B cell (primary cell): ENCODE results near the gene ARHGAP9. TPM values are rescaled to one million over a fixed set of nuclear protein-coding genes. Genes with fewer than 3 reads are reported as not detected.

ENCODE experiments used
- ATAC-seq: fragments of 200-7000 bp; cut with Tn5 transposase; one replicate; pipeline ENCODE4 v1.10.0; 2021; ENCODE audit warnings: low read depth, mild to moderate bottlenecking, moderate number of reproducible peaks, moderate library complexity
- CTCF ChIA-PET: fragments of 350-600 bp; sonication (Branson Sonifier 250); formaldehyde crosslinking; loops from one replicate; lab custom pipeline; 2021; ENCODE audit warnings: antibody characterized with exemption, inconsistent platforms; lab: Charles Lee
- POLR2A ChIA-PET: fragments of 350-600 bp; sonication (Branson Sonifier 250); formaldehyde crosslinking; loops from one replicate; lab custom pipeline; 2021; ENCODE audit warnings: antibody characterized with exemption; lab: Charles Lee
- DNase-seq: peaks from one replicate; pipeline ENCODE4 v3.0.0; 2013
- H2AFZ ChIP-seq: 2 replicates; pipeline ENCODE4 v1.6.1; 2012; ENCODE audit warnings: mild to moderate bottlenecking, low read depth, low read length; ENCODE audit not compliant: insufficient read depth, poor library complexity, severe bottlenecking
- H3K27ac ChIP-seq, 2 donors: 1 replicate in 1 of 2; 2 replicates in 1 of 2; pipeline ENCODE4 v1.5.1; 2012 to 2013; ENCODE audit warnings: low read length in 2 of 2, mild to moderate bottlenecking in 2 of 2, moderate library complexity in 1 of 2
- H3K27me3 ChIP-seq, 4 experiments: fragments of 200-600 bp in 1 of 4; sonication (generic) in 1 of 4; replicated peaks in 1 of 4; 1 replicate in 2 of 4; 2 replicates in 2 of 4; pipeline versions ENCODE4 v1.6.1 to v1.7.0; 2013 to 2016; ENCODE audit warnings: low read length in 3 of 4, mild to moderate bottlenecking in 2 of 4, mixed read lengths in 1 of 4, moderate library complexity in 1 of 4; ENCODE audit not compliant: insufficient read depth in 4 of 4, control insufficient read depth in 3 of 4; ENCODE audit errors: control extremely low read depth in 1 of 4
- H3K36me3 ChIP-seq, 2 experiments: replicated peaks in 1 of 2; 1 replicate in 1 of 2; 2 replicates in 1 of 2; pipeline versions ENCODE4 v1.6.1 to v1.7.1; 2013; ENCODE audit warnings: low read length in 1 of 2; ENCODE audit not compliant: insufficient read depth in 2 of 2, control insufficient read depth in 1 of 2; ENCODE audit errors: control extremely low read depth in 1 of 2, extremely low read depth in 1 of 2
- H3K4me1 ChIP-seq, 2 donors: fragments of 200-600 bp in 1 of 2; sonication (generic) in 1 of 2; 1 replicate in 1 of 2; 2 replicates in 1 of 2; pipeline versions ENCODE4 v1.5.1 to v1.6.1; 2013 to 2017; ENCODE audit warnings: low read length in 2 of 2; ENCODE audit not compliant: control insufficient read depth in 2 of 2, insufficient read depth in 2 of 2
- H3K4me2 ChIP-seq: replicated peaks from 2 replicates; pipeline ENCODE3; 2012; ENCODE audit warnings: mild to moderate bottlenecking, low read depth, low read length; ENCODE audit not compliant: poor library complexity, severe bottlenecking
- H3K4me3 ChIP-seq, 5 experiments: fragments of 200-600 bp in 1 of 5; sonication (generic) in 1 of 5; 1 replicate in 3 of 5; 2 replicates in 2 of 5; pipeline versions ENCODE4 v1.5.1 to v1.7.0; 2011 to 2016; ENCODE audit warnings: low read length in 4 of 5, mild to moderate bottlenecking in 4 of 5, low read depth in 2 of 5, control low read depth in 1 of 5, moderate library complexity in 1 of 5; ENCODE audit not compliant: insufficient read depth in 1 of 5; ENCODE audit errors: control extremely low read depth in 1 of 5, extremely low read depth in 1 of 5
- H3K79me2 ChIP-seq: fragments of 200-600 bp; sonication (generic); one replicate; pipeline ENCODE4 v1.6.0; 2016; ENCODE audit warnings: low read length; ENCODE audit not compliant: control insufficient read depth, insufficient read depth
- H3K9ac ChIP-seq: fragments of 200-600 bp; sonication (generic); 2 replicates; pipeline ENCODE4 v1.6.1; 2017; ENCODE audit warnings: mild to moderate bottlenecking, low read length, moderate library complexity
- H3K9me3 ChIP-seq, 3 donors: one replicate each; pipeline versions ENCODE4 v1.6.1 to v1.7.1; 2013; ENCODE audit warnings: low read length in 2 of 3; ENCODE audit not compliant: control insufficient read depth in 2 of 3, insufficient read depth in 1 of 3; ENCODE audit errors: control extremely low read depth in 1 of 3
- H4K20me1 ChIP-seq: 2 replicates; pipeline ENCODE4 v1.6.0; 2012; ENCODE audit warnings: mild to moderate bottlenecking, low read length; ENCODE audit not compliant: insufficient read depth, control insufficient read depth, poor library complexity, severe bottlenecking
- H3K27ac Mint-ChIP-seq: one replicate; pipeline ENCODE4 v1.8.0; 2021; ENCODE audit warnings: mixed read lengths
- H3K27me3 Mint-ChIP-seq: one replicate; pipeline ENCODE4 v1.8.0; 2021; ENCODE audit warnings: mixed read lengths
- H3K4me1 Mint-ChIP-seq: one replicate; pipeline ENCODE4 v1.8.0; 2021; ENCODE audit warnings: mixed read lengths
- H3K4me3 Mint-ChIP-seq: one replicate; pipeline ENCODE4 v1.8.0; 2021; ENCODE audit warnings: mixed read lengths
- H3K9me3 Mint-ChIP-seq: one replicate; pipeline ENCODE4 v1.8.0; 2022; ENCODE audit warnings: mixed read lengths; ENCODE audit not compliant: insufficient read depth
- CTCF ChIP-seq: fragments of 200-600 bp; IDR thresholded peaks from one replicate; pipeline ENCODE4 v1.8.0; 2022; ENCODE audit warnings: antibody characterized with exemption, mild to moderate bottlenecking
- EZH2 ChIP-seq: IDR thresholded peaks from 2 replicates; pipeline ENCODE4 v1.6.1; 2012; ENCODE audit warnings: borderline replicate concordance, low read depth, mild to moderate bottlenecking, moderate library complexity, low read length; ENCODE audit not compliant: insufficient read depth, poor library complexity, severe bottlenecking
- WGBS: methylation state at CpG from one replicate; pipeline ENCODE4 v1.1.5; 2013; ENCODE audit warnings: missing lambda C conversion rate; ENCODE audit not compliant: insufficient coverage; 5-methylcytosine and 5-hydroxymethylcytosine counted together
- intact Hi-C: fragments of 100-400 bp; cut with micrococcal nuclease; formaldehyde crosslinking; loops from one replicate; pipeline ENCODE4 v1.10.0; 2022
- polyA plus RNA-seq: library from polyadenylated mRNA; depleted of rRNA; stranded (reverse); fragments of >200 nt; gene quantifications from 2 replicates; pipeline ENCODE4 v1.2.3, GENCODE V29; 2012
- total RNA-seq, 2 donors: library from RNA; stranded (reverse); fragments of 120-200 nt in 1 of 2; gene quantifications; 1 replicate in 1 of 2; 2 replicates in 1 of 2; pipeline versions ENCODE4 v1.2.3 to v1.2.4, GENCODE V29; 2013 to 2022

Gene ARHGAP9
- total and polyA plus RNA-seq, 2 donors (not counting 1 experiment from before 2014, with no cell fraction given), result 161 to 390 TPM

GRCh38 chr12:57525615-57526383 is 46.1 kb upstream of the ARHGAP9 start:
- H3K27ac ChIP-seq, result no peak overlapping the region
- no peak for DNase-seq
- POLR2A ChIA-PET, result interaction anchor here (0.6 kb wide), 1 partner anchor 23 kb away, joined by 4 read pairs; no protein-coding TSS in a partner anchor
- intact Hi-C loops, result loop anchor here (10.0 kb wide), 1 partner anchor 891 kb away; the partner anchor contains the start of gene BAZ2A
- Mint-ChIP-seq H3K4me3 (no peak overlapping the region), H3K4me1 (peaks cover 38% of the 10 kb centered on the region), H3K27me3 (no peaks in the 10 kb centered on the region), H3K27ac (peak overlapping the region; percentile 32), H3K9me3 (no peaks in the 10 kb centered on the region)
- H4K20me1 ChIP-seq, result peaks cover 17% of the 10 kb centered on the region
- H3K9ac ChIP-seq, result no peak overlapping the region
- H2AFZ ChIP-seq, result no peak overlapping the region
- peaks cover 28 to 31% of the 10 kb centered on the region in 2 donors for H3K4me1 ChIP-seq
- TF ChIP-seq EZH2, result no peak
- no peak for TF ChIP-seq CTCF
- WGBS, result over 99% methylated on average over 14 of the region's 16 CpGs
- no peak overlapping the region for H3K4me3 ChIP-seq
- CTCF ChIA-PET, result interaction anchor here (1.1 to 1.5 kb wide), 2 partner anchors 42 to 95 kb away, joined by 3 to 5 read pairs; no protein-coding TSS in a partner anchor
- no peak overlapping the region for H3K4me2 ChIP-seq
- ATAC-seq, result no peak
- H3K36me3 ChIP-seq, result peaks cover 8 to 51% of the 10 kb centered on the region in 2 experiments
- no peaks in the 10 kb centered on the region for H3K27me3 ChIP-seq
- peaks cover 9% of the 10 kb centered on the region for H3K79me2 ChIP-seq
- no peaks in the 10 kb centered on the region for H3K9me3 ChIP-seq
